8988T (cell line): Measurements from ENCODE around the gene HDAC3.

Experiments used
- DNase-seq: peaks from one replicate; pipeline ENCODE4 v3.0.0; 2011

The HDAC3 gene

DNA sequence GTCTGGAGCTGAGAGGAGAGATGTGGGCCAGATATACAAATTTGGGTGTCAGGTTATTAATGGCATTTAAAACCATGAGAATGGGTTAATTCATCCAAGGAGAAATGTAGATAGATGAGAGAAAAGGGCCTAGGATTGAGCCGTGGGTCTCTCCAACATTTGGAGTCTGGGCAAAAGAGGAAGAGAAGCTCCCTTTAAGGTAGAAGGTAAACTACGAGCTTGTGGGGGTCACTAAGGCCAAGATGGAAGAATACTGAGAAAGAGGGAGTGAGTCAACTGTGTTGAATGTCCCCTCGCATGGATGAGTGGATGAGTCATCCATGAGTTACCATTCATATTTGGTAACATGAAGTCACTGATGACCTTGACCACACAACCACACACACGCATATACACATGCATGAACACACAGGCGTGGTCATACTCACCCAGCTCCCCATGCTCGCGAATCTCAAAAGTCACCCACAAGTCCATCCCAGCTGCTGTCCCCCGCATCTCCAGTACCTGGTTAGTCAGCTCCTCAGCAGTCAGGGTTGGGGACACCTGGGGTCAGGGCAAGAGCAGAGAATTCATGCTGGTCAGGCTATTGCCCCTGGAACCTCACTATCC is 21.4 kb upstream of the HDAC3 start:
- peak; percentile 64 for DNase-seq

DNA sequence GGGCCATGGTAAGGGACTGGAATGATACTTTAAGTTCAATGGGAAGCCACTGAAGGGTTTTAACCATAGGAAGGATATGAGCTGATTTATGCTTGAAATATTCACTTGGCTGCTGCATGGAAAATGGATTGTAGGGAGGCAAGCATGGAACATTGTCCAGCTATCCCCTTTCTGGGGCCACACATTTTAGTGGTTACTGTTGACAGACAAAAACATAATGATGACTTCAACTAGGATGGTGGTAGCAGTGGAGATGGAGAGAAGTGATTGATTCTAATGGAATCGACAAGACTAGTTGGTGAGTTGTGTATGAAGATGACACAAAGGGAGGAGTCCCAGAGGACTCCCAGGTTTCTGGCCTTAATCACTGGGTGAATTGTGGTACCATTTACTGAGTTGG is 20.8 kb upstream of the HDAC3 start:
- no peak for DNase-seq

- no peak for DNase-seq
Measured at GRCh38 chr5:141656396-141656795, 19.7 kb upstream of the HDAC3 start.

GRCh38 chr5:141655020-141655419 is 18.4 kb upstream of the HDAC3 start:
- no peak for DNase-seq

DNA sequence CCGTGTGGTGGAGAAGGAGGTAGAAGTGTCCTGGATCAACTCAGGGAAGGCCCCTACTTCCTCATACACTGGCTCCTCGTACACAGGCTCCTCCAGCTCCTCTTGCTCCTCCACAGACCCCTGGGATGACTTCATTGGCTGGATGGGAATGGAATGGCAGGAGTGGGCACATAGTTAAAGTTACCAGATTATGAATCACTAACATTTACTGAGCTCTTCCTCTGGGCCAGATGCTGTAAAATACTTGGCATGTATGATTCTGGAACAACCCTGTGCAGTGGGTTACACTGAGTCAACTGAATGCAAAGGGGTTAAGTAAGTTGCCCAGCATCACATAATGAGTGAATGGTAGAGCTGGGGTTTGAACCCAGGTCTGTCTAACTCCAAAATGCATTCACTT is 17.6 kb upstream of the HDAC3 start:
- peak; percentile 75 for DNase-seq

DNA sequence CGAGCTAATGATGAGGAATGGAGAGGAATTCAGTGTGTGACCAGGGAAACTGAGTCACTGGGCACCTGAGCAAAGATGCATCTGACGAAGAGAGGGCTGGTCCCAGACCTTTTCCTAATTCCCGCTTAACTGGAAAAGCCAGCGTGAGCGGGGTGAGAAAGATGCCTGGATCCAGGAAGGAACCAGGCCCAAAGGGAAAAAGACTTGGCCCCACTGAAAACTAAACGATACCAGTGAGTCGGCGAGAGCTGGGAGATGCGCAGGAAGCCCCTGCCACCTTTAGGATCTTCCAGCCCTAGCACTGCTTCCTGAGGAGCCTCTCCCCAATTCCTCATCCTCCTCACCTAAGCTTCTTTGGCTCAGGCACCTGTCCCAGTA is 15.1 kb upstream of the HDAC3 start:
- no peak for DNase-seq

DNA sequence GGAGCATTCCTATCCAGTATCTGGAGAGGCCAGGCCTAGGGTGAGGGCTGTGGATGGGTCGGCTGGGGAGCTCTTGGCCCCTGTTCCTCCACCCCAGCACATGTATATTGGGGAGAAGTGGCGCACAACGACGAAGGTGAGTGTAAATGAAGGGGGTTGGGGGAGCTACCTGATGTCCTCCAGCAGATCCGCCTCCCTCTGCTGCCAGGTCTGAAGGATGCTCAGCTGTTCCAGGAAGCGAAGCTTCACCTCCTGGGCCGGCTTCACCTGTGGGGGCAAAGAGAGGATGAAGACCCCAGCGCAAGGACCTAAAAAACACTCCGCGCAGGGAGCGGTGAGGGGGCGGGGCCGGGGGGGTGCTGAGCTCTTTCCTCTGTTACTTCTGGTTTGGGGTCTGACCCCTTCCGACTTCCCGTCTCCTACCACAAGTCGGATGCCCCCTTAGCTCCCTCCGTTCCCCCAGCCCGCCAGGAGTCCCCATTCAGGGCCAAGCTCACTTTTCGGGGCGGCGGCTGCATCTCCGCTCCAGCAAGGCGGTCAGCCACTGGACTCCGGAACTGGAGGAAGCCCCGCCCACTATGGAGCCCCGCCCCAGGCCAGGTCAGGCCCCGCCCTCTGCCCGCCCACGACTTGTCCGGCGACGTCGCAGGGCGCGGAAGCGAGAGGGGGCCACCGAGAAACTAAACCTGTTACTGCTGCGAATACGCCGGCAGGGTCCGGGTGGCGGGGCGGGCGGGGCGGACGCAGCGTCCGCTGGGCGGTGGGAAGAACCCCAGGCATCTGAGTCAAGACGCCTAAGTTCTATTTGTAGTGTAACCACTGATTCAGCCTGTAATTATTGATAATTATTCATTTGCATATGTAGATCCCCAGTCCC is 14.4 kb upstream of the HDAC3 start, which contains the start of gene FCHSD1:
FCHSD1 (minus strand) TSS at position 568 of the 877 bp plus-strand sequence; CDS start at position 518, 50 bp downstream.
- DNase-seq = peak; percentile 97

GRCh38 chr5:141649972-141650371 is 13.3 kb upstream of the HDAC3 start:
- no peak for DNase-seq

DNA sequence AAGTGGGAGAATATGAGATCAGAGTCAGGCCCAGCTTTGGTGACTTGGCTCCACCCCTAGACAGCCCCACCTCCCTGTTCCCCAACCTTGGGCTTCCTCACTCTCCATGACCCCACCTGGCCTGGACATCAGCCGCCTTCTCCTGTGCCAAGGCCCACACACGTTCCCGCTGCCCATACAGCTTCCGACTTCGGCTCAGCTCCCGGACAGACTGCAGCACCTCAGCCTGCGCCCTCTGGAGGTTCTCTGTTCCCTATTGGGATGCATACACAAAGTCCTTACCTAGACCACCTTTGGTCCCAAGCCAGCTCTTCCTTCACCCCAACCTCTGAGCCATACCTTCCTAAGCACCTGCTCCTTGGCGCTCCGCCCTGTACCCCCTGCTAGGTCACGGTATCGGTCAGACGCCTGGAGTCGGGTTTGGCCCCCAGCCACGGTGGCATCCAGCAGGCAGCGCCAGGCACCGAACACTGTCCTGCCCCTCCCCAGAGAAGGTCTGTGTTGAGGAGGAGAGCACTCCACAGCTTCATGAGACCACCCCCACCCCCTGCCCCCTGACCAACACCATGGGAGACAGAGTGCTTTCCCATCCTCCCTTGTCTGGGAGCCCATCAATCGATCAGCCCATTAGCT is 12.5 kb upstream of the HDAC3 start:
- DNase-seq = no peak

DNA sequence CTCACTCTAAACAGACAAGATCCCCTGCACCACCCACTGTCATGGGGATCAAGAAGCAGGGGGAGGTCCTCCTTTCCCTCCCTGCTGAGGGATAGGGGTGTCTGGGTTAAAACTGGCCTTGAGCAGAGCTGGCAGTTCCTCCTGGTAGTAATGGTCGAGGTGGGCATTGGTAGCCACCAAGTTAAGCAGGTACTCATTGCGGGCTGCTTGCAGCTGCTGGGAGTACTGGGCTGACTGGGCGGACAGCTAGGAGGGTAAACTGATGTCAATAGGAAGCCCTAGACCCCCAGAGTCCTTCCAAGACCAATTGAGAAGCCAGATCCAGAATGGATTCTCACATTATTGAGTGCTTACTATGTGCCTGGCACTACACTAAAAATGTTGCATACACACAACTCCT is 11.2 kb upstream of the HDAC3 start:
- no peak for DNase-seq

DNA sequence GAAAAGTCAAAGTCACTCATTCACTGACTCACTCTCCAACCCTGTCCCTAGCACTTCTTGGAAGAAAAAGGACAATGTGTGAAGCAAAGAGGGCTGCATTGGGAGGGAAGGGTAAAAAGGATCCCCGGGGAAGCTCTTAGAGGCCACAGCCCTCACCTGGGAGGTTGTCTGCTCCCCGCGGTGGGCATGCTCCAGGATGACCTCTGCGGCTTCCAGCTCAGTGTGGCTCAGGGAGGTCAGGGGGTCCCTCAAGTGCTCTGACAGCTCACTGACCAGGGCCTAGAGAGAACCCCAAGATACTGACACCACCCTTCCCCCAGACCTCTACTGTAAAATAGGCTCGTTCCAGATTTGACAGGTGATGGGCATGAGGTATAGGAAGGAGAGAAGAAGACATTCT is 10.6 kb upstream of the HDAC3 start:
- DNase-seq = no peak

DNA sequence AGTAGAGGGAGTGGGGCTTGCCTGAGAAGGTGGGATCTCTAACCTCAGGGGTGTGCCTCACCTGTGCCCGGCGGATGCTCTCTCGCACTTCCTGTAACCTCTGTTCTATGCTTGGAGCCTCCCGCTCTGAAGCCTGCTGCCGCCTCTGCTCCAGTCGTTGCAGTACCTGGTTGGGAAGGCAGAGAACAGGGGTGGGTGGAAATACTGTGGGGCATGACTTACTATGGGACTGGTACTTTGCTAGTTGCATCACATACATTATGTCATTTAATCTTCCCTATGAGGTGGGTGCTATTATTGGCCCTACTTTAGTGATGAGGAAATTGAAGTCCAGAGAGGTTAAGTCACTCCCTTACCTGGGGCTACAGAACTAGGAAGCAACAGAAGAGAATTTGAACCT is 9.4 kb upstream of the HDAC3 start:
- DNase-seq = no peak

DNA sequence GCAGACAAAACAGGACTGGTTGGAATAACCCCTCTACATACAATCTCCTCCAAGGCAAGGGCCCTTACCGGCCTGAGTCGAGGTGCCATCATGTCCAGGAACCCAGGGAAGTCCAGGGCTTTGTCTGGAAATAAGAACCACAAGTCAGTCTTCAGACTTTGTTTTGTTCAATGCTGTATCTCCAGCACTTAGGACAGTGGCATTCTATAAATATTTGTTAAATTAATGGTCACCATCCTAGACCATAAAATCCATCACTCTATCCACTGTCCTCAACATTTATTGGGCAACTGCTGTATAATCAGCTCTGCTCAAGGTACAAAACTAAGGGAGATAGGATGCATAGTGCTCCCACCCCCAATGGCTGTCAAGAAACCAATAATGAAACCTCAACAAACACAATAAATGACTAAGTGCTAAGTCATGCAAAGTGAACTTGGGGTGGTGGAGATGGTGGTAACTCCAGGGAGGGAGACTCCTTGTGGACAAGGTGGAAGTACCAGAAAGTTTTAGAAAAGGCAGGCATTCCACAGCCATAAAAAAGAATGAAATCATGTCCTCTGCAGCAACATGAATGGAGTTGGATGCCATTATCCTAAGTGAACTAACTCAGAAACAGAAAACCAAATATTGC is 5.1 kb upstream of the HDAC3 start:
- peak; percentile 65 for DNase-seq

DNA sequence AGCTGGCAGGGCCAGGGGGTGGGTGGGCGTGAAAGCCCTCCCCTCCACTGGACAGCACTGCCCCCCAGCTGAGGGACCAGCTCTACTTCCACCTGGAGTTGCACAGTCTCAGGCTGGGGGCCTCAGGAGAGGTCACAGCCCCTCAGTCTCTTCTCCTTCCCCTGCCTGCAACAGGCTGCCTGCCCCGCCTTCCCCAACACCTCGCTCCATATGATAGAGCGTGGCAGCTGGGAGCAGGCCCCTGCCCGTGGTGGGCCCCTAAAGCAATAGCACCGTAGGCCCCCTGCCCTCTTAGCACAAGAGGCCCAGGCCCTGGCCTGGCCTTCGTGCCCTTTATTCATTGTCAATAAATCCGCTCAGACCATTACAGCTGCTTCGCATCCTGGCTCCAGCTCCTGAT is 4.0 kb upstream of the HDAC3 start:
- DNase-seq = no peak

DNA sequence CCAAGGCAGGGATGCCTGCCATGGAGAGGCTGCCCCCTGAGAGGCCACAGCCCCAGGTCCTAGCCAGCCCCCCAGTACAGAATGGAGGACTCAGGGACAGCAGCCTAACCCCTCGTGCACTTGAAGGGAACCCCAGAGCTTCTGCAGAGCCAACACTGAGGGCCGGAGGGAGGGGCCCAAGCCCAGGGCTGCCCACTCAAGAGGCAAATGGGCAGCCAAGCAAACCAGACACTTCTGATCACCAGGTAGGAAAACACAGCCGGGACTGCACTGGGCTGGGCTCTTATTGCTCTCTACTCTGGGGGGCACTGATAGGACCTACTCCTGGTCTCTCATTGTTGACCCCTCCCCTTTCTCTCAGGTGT is 3.4 kb upstream of the HDAC3 start:
- DNase-seq = no peak

DNA sequence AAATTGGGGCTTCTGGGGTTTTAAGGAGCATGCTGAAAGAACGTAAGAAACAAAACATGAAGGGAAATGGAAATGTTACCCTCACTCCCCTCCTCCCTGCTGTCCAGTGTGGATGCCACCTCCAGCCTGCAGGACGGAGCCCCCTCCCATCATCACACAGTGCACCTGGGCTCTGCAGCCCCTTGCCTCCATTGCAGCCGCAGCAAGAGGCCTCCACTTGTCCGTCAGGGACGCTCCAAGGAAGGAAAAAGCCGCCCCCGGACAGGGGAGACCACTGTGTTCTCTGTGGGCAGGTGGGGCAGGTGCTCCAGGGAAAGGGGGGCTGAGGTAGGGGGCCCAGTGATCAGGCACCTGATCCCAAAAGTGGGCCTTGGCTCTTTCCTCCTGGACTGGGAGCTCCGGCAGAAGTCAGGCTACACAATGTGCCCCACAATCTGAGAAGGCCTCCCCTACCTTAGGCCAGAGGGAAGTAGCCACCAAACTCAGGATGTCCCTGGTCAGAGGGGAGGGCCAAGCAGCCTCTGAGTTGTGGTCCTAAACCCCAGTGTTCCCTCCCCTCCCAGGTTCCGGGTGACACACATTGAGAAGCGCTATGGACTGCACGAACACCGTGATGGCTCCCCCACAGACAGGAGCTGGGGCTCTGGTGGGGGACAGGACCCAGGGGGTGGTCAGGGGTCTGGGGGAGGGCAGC is 2.9 kb upstream of the HDAC3 start:
- DNase-seq = no peak

DNA sequence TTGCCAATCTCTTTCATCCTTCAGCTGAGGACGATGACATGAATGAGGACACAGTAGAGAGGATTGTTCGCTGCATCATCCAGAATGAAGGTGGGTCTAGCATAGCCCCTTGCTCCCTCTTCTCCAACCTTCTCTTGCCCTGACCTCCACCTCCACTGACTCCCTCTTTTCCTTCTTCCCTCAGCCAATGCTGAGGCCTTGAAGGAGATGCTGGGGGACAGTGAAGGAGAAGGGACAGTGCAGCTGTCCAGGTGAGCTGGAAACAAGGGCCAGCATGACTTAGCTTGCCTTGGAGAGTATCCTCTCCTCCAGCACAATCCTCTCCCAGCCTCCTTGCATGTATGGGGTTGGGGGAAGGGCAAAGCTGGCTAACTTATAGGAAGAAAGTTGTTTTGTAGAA is 2.1 kb upstream of the HDAC3 start:
- DNase-seq = no peak

DNA sequence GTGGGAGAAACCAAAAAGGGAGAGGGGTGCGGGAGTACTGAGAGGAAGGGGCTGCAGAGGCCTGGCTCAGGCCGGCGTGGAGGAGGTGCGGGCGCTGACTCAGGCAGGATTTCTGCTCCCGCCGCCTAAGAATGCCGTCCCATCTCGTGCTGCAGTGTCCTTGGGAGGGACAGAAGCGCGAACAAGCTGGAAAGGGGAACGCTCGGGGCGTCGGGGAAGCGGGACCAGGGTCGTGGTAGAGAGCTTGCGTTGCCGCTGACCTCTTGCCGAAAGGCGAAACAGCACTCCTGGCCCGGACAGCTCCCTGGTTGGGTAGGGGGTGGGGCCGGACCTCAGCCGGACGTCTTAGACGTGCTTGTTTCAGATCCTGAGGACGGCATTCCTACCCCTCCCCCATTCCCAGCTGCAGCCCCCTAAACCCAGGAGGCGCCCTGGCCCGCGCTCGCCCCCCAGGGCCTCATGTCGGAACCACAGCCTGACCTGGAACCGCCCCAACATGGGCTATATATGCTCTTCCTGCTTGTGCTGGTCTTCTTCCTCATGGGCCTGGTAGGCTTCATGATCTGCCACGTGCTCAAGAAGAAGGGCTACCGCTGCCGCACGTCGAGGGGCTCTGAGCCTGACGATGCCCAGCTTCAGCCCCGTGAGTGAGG is 1.2 kb upstream of the HDAC3 start:
- peak; percentile 65 for DNase-seq

- no peak for DNase-seq
Measured at GRCh38 chr5:141637123-141637766, 596 bp upstream of the HDAC3 start.

- no peak for DNase-seq
Measured at GRCh38 chr5:141636106-141636412, 590 bp downstream of the HDAC3 start.

- DNase-seq = no peak
Measured at GRCh38 chr5:141635646-141636045, 1.0 kb downstream of the HDAC3 start.

DNA sequence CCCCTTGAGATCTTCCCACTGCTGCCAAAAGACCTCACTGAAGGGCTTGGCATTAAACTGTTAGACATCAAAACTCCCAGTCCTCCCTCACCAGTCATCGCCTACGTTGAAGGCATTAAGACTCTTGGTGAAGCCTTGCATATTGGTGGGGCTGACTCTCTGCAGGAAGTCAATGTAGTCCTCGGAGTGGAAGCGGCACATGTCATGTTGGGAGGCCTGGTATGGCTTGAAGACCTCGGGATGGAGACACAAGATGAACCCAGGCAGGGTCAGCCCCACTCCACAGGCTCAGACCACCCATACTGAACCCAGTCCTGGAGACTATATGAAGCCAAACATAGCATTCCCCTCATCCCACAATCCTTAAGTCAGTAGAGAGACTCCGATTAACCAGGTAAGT is 1.9 kb downstream of the HDAC3 start:
- DNase-seq = no peak
